ENCODE measurements around the gene RYR2.

RYR2 gene

DNA sequence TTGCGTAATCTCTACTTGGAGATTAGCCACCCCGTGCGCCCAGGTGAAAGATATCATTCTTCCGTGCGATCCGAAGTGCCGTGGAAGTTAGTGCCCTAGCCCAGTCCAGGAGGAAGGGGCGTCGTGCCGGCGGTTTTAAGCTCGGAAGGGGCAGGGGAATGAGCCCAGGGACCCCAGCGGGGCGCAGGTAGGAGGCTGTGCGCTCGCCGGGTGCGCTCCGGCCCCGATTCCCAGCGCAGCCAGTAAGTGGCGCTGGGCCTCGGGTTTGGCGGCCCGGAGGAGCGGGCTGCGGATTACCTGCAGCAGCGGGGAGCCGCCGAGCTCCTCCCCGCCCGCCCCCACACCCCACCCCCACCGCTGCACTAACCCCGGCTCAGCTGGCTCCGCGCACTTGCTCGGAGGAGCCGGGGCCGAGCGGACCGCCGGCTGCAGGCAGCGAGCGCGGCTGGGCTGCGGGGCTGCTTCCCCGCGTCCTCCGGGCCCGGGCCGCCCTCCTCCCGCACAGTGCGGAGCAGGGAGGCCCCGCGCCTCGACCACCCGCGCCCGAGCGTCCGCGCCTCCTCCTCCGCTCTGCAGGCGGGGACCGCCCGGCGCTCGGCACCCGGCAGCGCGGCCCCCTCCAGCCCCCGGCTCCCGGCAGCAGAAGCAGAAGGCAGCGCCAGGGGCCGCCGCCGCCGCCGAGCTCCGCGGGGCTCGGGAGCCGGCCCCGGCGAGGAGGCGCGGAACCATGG lies at the start of gene RYR2:
Gene RYR2, plus strand, starts transcription at position 390 of the 731 bp plus-strand sequence. Its CDS starts 338 bp downstream, at position 728.
- no peak for DNase-seq

GRCh38 chr1:236992449-236992848 lies 49.5 kb upstream of the RYR2 start:
- DNase-seq = no peak

- no peak for DNase-seq
These were observed 47.5 kb upstream of the RYR2 start for GRCh38 chr1:236994450-236994849.

DNA sequence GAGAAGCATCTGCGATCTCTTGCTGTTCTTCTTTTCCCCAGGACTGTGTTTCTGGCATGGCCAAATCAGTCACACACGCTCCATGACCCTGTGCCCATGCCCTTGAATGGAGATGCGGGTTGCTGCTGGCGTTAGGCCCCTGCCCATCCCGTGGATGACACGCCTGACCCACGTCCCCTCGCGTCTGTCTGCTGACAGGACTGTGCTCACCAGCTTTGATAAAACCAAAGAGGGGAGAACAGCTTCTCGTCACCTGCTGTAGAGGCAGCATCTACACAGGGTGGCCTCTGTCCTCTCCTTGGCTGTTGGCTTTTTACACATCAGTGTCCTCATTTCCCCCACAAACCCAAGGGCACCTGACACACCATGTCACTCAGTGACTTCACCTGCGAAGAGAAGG lies 44.6 kb upstream of the RYR2 start:
- no peak for DNase-seq

DNA sequence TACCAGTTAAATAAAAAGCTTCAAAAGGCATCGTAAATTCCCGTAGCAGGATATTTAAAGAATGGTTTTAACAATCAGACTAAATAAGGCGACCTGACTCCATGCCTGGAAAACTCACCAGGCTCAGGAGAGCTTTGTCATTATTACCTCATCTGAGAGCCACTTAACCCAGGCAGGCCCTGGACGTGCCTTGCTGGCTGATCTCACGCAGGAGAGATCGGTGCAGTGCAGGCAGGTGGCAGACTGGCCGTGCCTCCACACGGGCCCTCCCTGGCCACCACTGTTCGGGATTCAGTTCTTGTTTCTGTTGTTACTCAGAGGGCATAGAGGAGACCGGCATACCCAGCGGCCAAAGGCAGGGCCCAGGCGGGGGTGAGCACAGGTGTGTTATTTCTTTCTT lies 44.1 kb upstream of the RYR2 start:
- no peak for DNase-seq

DNA sequence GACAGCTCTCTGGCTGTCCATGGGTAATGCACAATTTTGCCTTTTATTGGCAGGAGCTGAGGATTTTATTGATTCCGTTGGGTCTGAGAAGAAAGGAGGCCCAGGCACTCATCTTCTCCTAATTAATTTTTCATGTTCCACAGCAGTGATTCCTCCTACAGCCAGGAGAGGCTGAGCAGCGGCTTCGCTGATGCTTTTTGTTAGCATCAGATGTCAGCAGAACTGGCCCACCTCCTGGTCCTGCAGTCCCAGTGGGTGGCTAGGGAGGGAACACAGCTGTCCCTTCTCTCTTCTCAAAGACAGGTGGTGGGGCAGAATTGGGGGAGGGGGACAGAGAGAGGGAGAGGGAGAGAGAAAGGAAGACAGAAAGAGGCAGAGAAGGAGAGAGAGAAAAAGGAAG lies 43.4 kb upstream of the RYR2 start:
- no peak for DNase-seq

GRCh38 chr1:237000191-237000590 lies 41.8 kb upstream of the RYR2 start:
- no peak for DNase-seq

DNA sequence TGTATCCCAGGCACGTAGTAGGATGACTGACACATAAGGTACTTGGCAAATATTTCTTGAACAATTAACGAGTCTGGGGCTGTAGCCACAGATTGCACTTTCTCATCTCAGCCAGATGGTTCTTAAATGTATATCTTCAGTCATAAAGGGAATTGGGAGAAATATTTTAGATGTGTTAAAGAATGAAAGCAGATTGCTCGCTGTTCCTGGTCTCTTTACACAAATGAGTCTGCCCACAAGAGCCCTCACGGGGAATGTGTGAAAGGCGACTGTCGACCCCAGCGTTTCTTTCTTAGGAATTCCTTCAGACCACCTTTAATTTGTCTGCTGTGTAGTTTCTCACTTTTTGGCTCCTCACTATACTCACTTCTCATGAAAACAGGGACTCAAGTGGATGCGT lies 38.5 kb upstream of the RYR2 start:
- DNase-seq = no peak

DNA sequence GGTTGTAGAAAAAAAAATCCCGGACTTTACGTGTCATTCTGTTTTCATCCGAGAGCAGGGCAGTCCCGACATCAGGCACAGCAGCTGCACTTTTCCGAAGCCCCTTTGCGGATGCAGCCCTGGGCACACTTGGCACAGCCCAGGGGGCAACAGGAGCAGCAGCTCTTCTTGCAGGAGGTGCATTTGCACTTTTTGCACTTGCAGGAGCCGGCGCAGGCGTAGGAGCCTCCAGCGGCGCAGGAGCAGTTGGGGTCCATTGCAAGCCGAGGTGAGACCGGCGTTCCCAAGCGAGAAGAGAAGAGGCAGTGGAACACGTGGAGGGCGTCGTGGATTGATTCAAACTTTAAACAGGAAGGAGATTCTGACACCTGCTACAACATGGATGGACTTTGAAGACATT lies 37.9 kb upstream of the RYR2 start, which contains the start of gene MT1HL1:
Gene MT1HL1, minus strand, starts transcription at position 326 of the 400 bp plus-strand sequence. Its CDS starts 69 bp downstream, at position 257.
- DNase-seq = no peak

GRCh38 chr1:237005674-237006073 lies 36.3 kb upstream of the RYR2 start:
- no peak for DNase-seq

GRCh38 chr1:237007147-237007881 lies 34.7 kb upstream of the RYR2 start:
- DNase-seq = no peak

DNA sequence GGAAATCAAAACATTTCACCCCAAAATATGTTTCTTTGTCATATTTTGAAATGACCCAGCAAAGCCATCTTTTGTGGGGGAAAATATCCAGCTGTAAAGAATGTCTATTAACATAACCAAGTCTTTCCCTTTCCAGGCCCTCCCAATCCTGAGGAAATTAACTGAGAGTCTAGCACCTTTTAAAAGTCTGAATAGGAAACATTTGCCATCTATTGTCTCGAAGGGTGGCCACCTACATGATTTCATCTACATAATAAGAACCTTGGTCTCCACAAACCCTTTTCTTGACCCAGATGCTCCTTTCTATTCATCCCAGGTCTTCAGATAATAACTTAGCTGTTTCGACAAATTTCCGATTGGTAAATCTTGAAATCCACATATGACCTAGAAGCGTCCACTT lies 32.4 kb upstream of the RYR2 start:
- no peak for DNase-seq

GRCh38 chr1:237011432-237011831 lies 30.6 kb upstream of the RYR2 start:
- no peak for DNase-seq

DNA sequence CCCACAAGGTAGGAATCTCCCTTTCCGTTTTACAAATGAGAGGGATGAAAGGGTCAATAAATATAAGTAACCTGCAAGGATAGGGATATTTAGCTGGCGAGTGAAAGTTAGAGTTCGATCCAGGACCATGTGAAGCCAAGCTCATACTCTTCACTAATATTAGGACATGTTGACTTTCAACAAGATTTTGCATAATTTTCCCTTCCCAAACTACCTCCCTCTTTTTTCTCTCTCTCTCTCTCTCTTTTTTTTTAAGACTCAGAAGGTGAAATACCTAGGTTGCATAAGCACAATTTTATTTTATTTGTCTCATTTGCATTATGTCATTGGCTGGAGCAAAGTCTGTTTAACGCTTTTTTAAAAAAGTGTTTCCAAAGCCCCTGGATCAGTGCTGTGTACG lies 29.6 kb upstream of the RYR2 start:
- no peak for DNase-seq

DNA sequence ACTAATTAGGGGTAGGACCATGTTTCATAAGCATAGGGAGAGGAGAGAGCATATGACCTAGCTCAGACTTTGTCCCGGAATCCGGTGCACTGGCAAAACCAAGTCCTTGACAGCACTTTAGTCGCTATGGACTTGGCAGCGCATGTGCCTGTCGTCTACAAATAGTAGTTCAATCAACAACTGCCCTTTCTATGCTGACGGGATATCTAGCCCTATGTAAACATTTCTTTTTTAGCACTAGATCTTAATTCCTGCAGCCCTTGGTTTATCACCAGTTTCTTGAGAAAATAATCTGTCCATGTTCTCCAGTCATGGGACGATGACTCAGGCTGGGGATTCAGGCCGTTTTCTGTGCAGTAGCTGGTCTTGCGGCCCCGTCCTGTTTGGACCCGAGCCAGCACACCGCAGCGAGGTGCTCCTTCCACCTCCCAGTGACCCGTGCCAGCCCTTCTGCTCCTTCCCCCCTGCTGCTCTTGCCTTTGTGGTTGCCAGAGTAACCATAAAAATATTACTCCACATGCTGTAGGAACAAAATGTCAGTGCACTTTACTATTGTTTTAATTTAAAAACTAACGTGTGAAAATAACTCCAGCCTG lies 29.1 kb upstream of the RYR2 start:
- no peak for DNase-seq

DNA sequence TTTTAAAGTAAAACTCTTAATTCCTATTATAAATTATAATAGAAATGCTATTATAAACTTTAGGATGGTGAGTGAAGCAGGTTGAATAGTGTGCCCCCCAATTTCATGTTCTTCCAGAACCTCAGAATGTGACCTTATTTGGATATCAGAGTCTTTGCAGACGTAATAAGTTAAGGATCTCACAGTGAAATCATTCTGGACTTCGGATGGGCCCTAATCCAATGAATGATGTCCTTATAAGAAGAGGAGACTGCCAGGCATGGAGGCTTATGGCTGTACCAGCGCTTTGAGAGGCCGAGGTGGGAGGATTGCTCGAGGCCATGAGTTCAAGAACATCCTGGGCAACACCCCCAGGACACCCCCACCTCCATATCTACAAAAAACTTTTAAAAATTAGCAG lies 28.4 kb upstream of the RYR2 start:
- no peak for DNase-seq

GRCh38 chr1:237016626-237017025 lies 25.4 kb upstream of the RYR2 start:
- no peak for DNase-seq

DNA sequence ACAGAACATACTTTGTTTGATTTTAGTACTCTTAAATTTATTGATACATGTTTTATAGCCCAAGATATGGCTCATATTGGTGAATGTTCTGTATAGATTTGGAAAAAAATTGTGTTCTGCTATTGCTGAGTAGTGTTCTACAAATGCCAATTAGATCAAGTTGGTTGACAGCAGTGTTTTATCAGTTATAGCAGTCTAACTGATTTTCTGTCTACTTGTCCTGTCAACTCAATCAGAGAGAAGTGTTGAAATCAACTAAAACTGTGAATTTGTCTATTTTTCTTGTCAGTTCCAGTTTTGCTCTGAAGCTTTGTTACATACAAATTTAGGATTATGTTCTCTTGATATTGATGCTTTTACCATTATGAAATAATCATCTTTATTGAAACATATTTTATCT lies 23.1 kb upstream of the RYR2 start:
- DNase-seq = no peak

DNA sequence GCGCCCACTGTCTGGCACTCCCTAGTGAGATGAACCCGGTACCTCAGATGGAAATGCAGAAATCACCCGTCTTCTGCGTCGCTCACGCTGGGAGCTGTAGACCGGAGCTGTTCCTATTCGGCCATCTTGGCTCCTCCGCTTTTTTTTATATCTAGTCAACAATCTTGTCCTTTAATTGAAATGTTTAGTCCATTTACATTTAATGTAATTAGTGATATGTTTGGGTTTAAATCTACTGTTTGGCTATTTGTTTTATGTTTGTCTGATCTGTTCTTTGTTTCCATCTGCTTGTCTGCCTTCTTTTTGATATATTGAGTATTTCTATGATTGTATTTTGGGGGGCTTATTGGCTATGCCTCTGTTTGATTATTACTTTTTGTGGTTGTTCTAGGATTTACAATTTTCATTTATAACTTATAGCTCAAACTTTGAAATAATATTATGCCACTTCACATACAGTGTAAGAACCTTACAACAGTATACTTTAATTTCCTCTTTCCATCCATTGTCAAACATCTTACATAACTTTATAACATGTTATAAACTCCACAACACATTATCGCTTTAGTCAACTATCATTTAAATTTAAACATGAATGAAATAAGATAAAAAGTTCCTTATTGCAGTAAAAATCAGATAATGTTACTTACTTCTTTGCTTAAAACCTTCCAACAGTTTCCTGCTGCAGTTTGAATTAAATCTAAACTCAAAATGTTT lies 16.5 kb upstream of the RYR2 start:
- no peak for DNase-seq

GRCh38 chr1:237029240-237029639 lies 12.7 kb upstream of the RYR2 start:
- DNase-seq = no peak

DNA sequence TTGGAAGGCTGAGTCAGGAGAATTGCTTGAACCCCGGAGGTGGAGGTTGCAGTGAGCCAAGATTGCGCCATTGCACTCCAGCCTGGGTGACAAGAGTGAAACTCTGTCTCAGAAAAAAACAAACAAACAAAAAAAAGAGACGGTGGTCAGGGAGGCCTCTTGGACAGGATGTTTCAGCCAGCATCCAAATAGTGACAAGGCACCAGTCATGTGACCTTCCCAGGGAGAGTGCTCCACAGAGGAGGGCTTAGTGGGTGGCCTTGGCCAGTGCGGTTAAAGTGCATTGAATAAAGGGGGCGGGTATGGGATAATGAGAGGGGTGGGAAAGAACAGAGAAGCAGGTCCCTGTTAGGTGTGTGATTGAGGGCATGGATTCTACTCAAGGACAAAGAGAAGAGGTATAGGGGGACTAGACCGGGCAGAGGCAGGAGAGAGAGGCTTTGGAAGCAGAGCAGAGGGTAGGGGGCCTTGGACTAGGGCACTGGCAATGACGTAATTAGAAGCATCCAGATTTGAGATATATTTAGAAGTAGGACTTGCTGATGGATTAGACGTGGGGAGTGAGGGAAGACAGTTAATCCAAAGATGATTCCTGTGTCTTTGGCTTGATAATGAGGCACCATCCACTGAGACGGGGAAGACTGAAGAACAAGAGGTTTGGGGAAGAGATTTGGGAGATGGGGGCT lies 12.0 kb upstream of the RYR2 start:
- DNase-seq = no peak

DNA sequence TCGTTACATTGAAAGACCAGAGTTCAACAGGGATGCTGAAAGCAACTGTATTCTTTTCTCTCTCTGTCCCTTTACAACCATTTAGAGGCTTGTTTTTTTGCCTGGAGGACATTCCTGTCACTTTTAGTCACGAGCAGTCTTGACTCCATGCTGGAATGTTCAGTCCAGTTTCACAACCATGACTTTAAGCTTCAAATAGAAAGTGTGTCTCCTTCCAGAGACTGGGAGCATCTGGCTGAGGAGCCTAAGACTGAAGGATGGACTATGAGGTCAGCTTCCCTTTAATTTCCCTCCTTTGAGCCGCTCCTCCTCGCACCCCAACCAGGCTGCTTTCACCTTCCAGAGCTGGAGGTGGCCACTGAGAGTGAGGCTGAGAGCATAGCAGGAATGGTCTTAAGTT lies 10.5 kb upstream of the RYR2 start:
- no peak for DNase-seq

GRCh38 chr1:237032029-237032428 lies 10.0 kb upstream of the RYR2 start:
- DNase-seq = no peak

Measured in NCI-H187 treated with DMSO at 0.1 percent for 48 hours (cell line).